ENCODE data around the gene POTEF. TPM values are rescaled to one million over a fixed set of nuclear protein-coding genes. Genes with fewer than 3 reads are reported as not detected.
"Not testable (repeated sequence)": the region's sequence is repeated elsewhere in the genome, so short reads cannot be mapped to it uniquely, and the experiment has no call there.

POTEF gene
- polyA plus RNA-seq, 3 donors = not detected

- H4K20me1 ChIP-seq (ENCODE audit: insufficient read depth, low read length); intact Hi-C loops (cut with micrococcal nuclease); H3K9me3 ChIP-seq (replicated peaks in 1 of 2; ENCODE audit: control insufficient read depth in 1 of 2, insufficient read depth in 1 of 2, low read length in 2 of 2); H3K27ac ChIP-seq (ENCODE audit: low read depth in 1 of 2, low read length in 2 of 2); H3K4me1 Mint-ChIP-seq; H3K9ac ChIP-seq (ENCODE audit: insufficient read depth, low read length, poor library complexity, severe bottlenecking); H3K4me2 ChIP-seq (replicated peaks; ENCODE audit: extremely low read depth, low read length, poor library complexity, severe bottlenecking); H3K79me2 ChIP-seq (ENCODE audit: insufficient read depth, low read length); H2AFZ ChIP-seq (ENCODE audit: insufficient read depth, low read depth, low read length, poor library complexity, severe bottlenecking); H3K9me3 Mint-ChIP-seq; H3K4me3 Mint-ChIP-seq; H3K4me3 ChIP-seq (replicated peaks in 1 of 3; ENCODE audit: low read depth in 2 of 3, low read length in 3 of 3); H3K4me1 ChIP-seq (ENCODE audit: control insufficient read depth in 1 of 2, insufficient read depth in 2 of 2, low read length in 2 of 2); H3K27me3 Mint-ChIP-seq (ENCODE audit: low read depth in 3 of 3); DNase-seq; H3K27me3 ChIP-seq (ENCODE audit: control insufficient read depth in 2 of 2, insufficient read depth in 2 of 2, low read length in 2 of 2): not testable (repeated sequence)
- peaks cover 49 to 54% of the 10 kb centered on the region in 2 donors for H3K36me3 ChIP-seq (replicated peaks in 1 of 2; ENCODE audit: control insufficient read depth in 1 of 2, insufficient read depth in 2 of 2, low read length in 2 of 2)
- WGBS (ENCODE audit: insufficient coverage) = 89% methylated on average over 13 of the region's 25 CpGs
- peak overlapping the region in 1 of 7 donors; percentile 46 for H3K27ac Mint-ChIP-seq
- peaks cover 51 to 87% of the 10 kb centered on the region in 2 donors for H3K36me3 Mint-ChIP-seq
Measured at GRCh38 chr2:130160838-130161705, 32.0 kb upstream of the POTEF start.

GRCh38 chr2:130160131-130160530 is 31.1 kb upstream of the POTEF start:
- DNase-seq = no peak
- no peak overlapping the region for H3K9ac ChIP-seq (ENCODE audit: insufficient read depth, low read length, poor library complexity, severe bottlenecking)
- peaks cover 46 to 88% of the 10 kb centered on the region in 2 donors for H3K36me3 Mint-ChIP-seq
- H3K36me3 ChIP-seq (replicated peaks in 1 of 2; ENCODE audit: control insufficient read depth in 1 of 2, insufficient read depth in 2 of 2, low read length in 2 of 2) = peaks cover 46 to 51% of the 10 kb centered on the region in 2 donors
- no peak for TF ChIP-seq CTCF (IDR thresholded peaks at IDR 0.05)
- peaks cover 6% of the 10 kb centered on the region for H3K4me1 Mint-ChIP-seq
- no peak overlapping the region for H2AFZ ChIP-seq (ENCODE audit: insufficient read depth, low read depth, low read length, poor library complexity, severe bottlenecking)
- H3K9me3 Mint-ChIP-seq = no peaks in the 10 kb centered on the region
- no peak overlapping the region for H3K4me3 ChIP-seq (replicated peaks in 1 of 3; ENCODE audit: low read depth in 2 of 3, low read length in 3 of 3)
- intact Hi-C loops (cut with micrococcal nuclease) = no loop called here
- H3K4me2 ChIP-seq (replicated peaks; ENCODE audit: extremely low read depth, low read length, poor library complexity, severe bottlenecking) = no peak overlapping the region
- 100% methylated on average over 6 of the region's 6 CpGs for WGBS (ENCODE audit: insufficient coverage)
- peak overlapping the region in 1 of 7 donors; percentile 56 for H3K27ac Mint-ChIP-seq
- H3K27me3 Mint-ChIP-seq (ENCODE audit: low read depth in 3 of 3) = no peaks in the 10 kb centered on the region
- H3K27me3 ChIP-seq (ENCODE audit: control insufficient read depth in 2 of 2, insufficient read depth in 2 of 2, low read length in 2 of 2) = no peaks in the 10 kb centered on the region
- no peak overlapping the region for H3K27ac ChIP-seq (ENCODE audit: low read depth in 1 of 2, low read length in 2 of 2)
- no peaks in the 10 kb centered on the region for H3K9me3 ChIP-seq (replicated peaks in 1 of 2; ENCODE audit: control insufficient read depth in 1 of 2, insufficient read depth in 1 of 2, low read length in 2 of 2)
- no peaks in the 10 kb centered on the region for H3K4me1 ChIP-seq (ENCODE audit: control insufficient read depth in 1 of 2, insufficient read depth in 2 of 2, low read length in 2 of 2)
- no peaks in the 10 kb centered on the region for H3K79me2 ChIP-seq (ENCODE audit: insufficient read depth, low read length)
- H3K4me3 Mint-ChIP-seq = no peak overlapping the region
- no peaks in the 10 kb centered on the region for H4K20me1 ChIP-seq (ENCODE audit: insufficient read depth, low read length)

DNA sequence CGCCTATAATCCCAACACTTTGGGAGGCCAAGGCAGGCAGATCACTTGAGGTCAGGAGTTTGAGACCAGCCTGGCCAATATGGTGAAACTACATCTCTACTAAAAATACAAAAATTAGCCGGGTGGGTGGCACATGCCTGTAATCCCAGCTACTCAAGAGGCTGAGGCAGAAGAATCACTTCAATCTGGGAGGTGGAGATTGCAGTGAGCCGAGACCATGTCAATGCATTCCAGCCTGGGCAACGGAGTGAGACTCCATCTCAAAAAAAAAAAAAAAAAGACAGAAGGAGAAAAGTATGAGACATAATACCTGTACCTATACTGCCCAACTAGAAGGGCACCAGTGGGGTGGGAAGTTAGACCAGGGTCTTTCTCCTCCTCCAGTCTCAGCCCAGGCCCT is 30.4 kb upstream of the POTEF start:
- H3K4me3 ChIP-seq (replicated peaks in 1 of 3; ENCODE audit: low read depth in 2 of 3, low read length in 3 of 3); H3K4me2 ChIP-seq (replicated peaks; ENCODE audit: extremely low read depth, low read length, poor library complexity, severe bottlenecking); H4K20me1 ChIP-seq (ENCODE audit: insufficient read depth, low read length); H2AFZ ChIP-seq (ENCODE audit: insufficient read depth, low read depth, low read length, poor library complexity, severe bottlenecking); H3K4me3 Mint-ChIP-seq; H3K4me1 ChIP-seq (ENCODE audit: control insufficient read depth in 1 of 2, insufficient read depth in 2 of 2, low read length in 2 of 2); H3K9me3 ChIP-seq (replicated peaks in 1 of 2; ENCODE audit: control insufficient read depth in 1 of 2, insufficient read depth in 1 of 2, low read length in 2 of 2); H3K4me1 Mint-ChIP-seq; H3K9me3 Mint-ChIP-seq; H3K79me2 ChIP-seq (ENCODE audit: insufficient read depth, low read length); H3K27ac ChIP-seq (ENCODE audit: low read depth in 1 of 2, low read length in 2 of 2); H3K27me3 ChIP-seq (ENCODE audit: control insufficient read depth in 2 of 2, insufficient read depth in 2 of 2, low read length in 2 of 2); DNase-seq; H3K9ac ChIP-seq (ENCODE audit: insufficient read depth, low read length, poor library complexity, severe bottlenecking); H3K27me3 Mint-ChIP-seq (ENCODE audit: low read depth in 3 of 3); intact Hi-C loops (cut with micrococcal nuclease): not testable (repeated sequence)
- Mint-ChIP-seq H3K27ac (peak overlapping the region in 1 of 7 donors; percentile 33), H3K36me3 (peaks cover 44 to 88% of the 10 kb centered on the region in 2 donors)
- peaks cover 50 to 53% of the 10 kb centered on the region in 2 donors for H3K36me3 ChIP-seq (replicated peaks in 1 of 2; ENCODE audit: control insufficient read depth in 1 of 2, insufficient read depth in 2 of 2, low read length in 2 of 2)
- WGBS (ENCODE audit: insufficient coverage) = no CpG with 5 or more reads among the region's 4 CpGs

All from CD14-positive monocyte (primary cell).